WERI-Rb-1 (cell line): Measurements from ENCODE around the gene TAF3.

Source experiments
- DNase-seq: peaks from one replicate; pipeline ENCODE4 v3.0.0-alpha.2; 2020
- H3K27ac ChIP-seq: fragments of 250-450 bp; sonication (Bioruptor Pico); 2 replicates; pipeline ENCODE4 v1.5.1; 2020; ENCODE audit warnings: mild to moderate bottlenecking, moderate library complexity
- H3K27me3 ChIP-seq: fragments of 250-450 bp; sonication (Bioruptor Pico); 2 replicates; pipeline ENCODE4 v1.5.1; 2021; ENCODE audit warnings: mild to moderate bottlenecking, low read depth, moderate library complexity; ENCODE audit not compliant: insufficient read depth, severe bottlenecking
- H3K36me3 ChIP-seq: fragments of 250-450 bp; sonication (Bioruptor Pico); 2 replicates; pipeline ENCODE4 v1.5.1; 2020; ENCODE audit warnings: mild to moderate bottlenecking, moderate library complexity
- H3K4me3 ChIP-seq: 2 replicates; pipeline ENCODE4 v1.5.1; 2011; ENCODE audit warnings: low read depth, mild to moderate bottlenecking, control low read depth, low read length
- H3K9me3 ChIP-seq: fragments of 250-450 bp; sonication (Bioruptor Pico); 2 replicates; pipeline ENCODE4 v1.5.1; 2021; ENCODE audit warnings: mild to moderate bottlenecking, moderate library complexity; ENCODE audit not compliant: severe bottlenecking
- CTCF ChIP-seq: IDR thresholded peaks from 2 replicates; pipeline ENCODE4 v1.5.1; 2011; ENCODE audit warnings: low read depth, mild to moderate bottlenecking, control low read depth, inconsistent platforms, low read length

TAF3 gene

GRCh38 chr10:7969623-7970022 is 151.3 kb downstream of the TAF3 start:
- H3K4me3 ChIP-seq, result no peak overlapping the region
- no peaks in the 10 kb centered on the region for H3K36me3 ChIP-seq
- TF ChIP-seq CTCF, result no peak
- no peak overlapping the region for H3K27ac ChIP-seq
- no peaks in the 10 kb centered on the region for H3K27me3 ChIP-seq
- no peaks in the 10 kb centered on the region for H3K9me3 ChIP-seq
- DNase-seq, result no peak

GRCh38 chr10:7971949-7972348 is 153.6 kb downstream of the TAF3 start:
- DNase-seq, result no peak
- no peak overlapping the region for H3K27ac ChIP-seq
- H3K27me3 ChIP-seq, result no peaks in the 10 kb centered on the region
- TF ChIP-seq CTCF, result no peak
- no peak overlapping the region for H3K4me3 ChIP-seq
- no peaks in the 10 kb centered on the region for H3K9me3 ChIP-seq
- H3K36me3 ChIP-seq, result no peaks in the 10 kb centered on the region

GRCh38 chr10:7972367-7972766 is 154.1 kb downstream of the TAF3 start:
- DNase-seq, result no peak
- no peaks in the 10 kb centered on the region for H3K9me3 ChIP-seq
- no peaks in the 10 kb centered on the region for H3K27me3 ChIP-seq
- TF ChIP-seq CTCF, result no peak
- H3K4me3 ChIP-seq, result no peak overlapping the region
- no peaks in the 10 kb centered on the region for H3K36me3 ChIP-seq
- no peak overlapping the region for H3K27ac ChIP-seq

GRCh38 chr10:7980196-7980595 is 161.9 kb downstream of the TAF3 start:
- no peaks in the 10 kb centered on the region for H3K27me3 ChIP-seq
- H3K9me3 ChIP-seq, result no peaks in the 10 kb centered on the region
- H3K36me3 ChIP-seq, result no peaks in the 10 kb centered on the region
- no peak for TF ChIP-seq CTCF
- H3K4me3 ChIP-seq, result no peak overlapping the region
- no peak for DNase-seq
- H3K27ac ChIP-seq, result no peak overlapping the region

GRCh38 chr10:7982727-7983126 is 164.4 kb downstream of the TAF3 start:
- H3K9me3 ChIP-seq, result no peaks in the 10 kb centered on the region
- H3K36me3 ChIP-seq, result no peaks in the 10 kb centered on the region
- DNase-seq, result no peak
- no peak overlapping the region for H3K27ac ChIP-seq
- no peak for TF ChIP-seq CTCF
- no peak overlapping the region for H3K4me3 ChIP-seq
- no peaks in the 10 kb centered on the region for H3K27me3 ChIP-seq

GRCh38 chr10:7984325-7984724 is 166.0 kb downstream of the TAF3 start:
- Histone ChIP-seq H3K9me3 (no peaks in the 10 kb centered on the region), H3K27me3 (no peaks in the 10 kb centered on the region), H3K27ac (no peak overlapping the region), H3K4me3 (no peak overlapping the region), H3K36me3 (no peaks in the 10 kb centered on the region)
- DNase-seq, result no peak
- no peak for TF ChIP-seq CTCF
